Measurements from ENCODE around the gene CFAP57. TPM values are rescaled to one million over a fixed set of nuclear protein-coding genes. Genes with fewer than 3 reads are reported as not detected.

Gene CFAP57
- total and polyA plus RNA-seq, 2 of the 13 experiments (the other 11 are each of a cell fraction or from before 2014, with no cell fraction given) = 0.01 TPM; not detected in 1

DNA sequence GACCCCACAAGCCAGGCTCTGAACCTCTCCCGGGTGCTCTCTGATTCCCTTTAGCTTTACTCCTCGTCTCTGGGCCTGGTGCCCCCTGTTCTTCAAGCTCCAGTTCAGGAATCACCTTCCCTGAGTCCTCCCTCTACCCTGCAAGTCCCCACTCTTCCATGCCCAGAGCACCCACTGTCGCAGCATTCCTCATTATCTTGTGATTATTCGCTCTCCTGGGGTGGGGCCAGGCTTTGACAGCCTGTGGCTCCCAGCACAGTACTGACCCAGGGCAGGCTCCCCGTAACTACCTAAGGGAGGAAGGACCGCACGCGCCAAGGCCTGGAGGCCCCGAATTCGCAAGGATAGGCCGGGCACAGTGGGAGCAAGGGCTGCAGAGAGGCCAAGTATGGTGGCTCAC, 114.0 kb downstream of the CFAP57 start (continued):
- TF ChIP-seq, protein P1, sequence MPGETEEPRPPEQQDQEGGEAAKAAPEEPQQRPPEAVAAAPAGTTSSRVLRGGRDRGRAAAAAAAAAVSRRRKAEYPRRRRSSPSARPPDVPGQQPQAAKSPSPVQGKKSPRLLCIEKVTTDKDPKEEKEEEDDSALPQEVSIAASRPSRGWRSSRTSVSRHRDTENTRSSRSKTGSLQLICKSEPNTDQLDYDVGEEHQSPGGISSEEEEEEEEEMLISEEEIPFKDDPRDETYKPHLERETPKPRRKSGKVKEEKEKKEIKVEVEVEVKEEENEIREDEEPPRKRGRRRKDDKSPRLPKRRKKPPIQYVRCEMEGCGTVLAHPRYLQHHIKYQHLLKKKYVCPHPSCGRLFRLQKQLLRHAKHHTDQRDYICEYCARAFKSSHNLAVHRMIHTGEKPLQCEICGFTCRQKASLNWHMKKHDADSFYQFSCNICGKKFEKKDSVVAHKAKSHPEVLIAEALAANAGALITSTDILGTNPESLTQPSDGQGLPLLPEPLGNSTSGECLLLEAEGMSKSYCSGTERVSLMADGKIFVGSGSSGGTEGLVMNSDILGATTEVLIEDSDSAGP (CRISPR knock-in tag; IDR thresholded peaks at IDR 0.05; ENCODE audit: borderline replicate concordance) = 0 out of 2 replicates have a peak, but pooled peaks have one; percentile 35
- TF ChIP-seq, protein P2, sequence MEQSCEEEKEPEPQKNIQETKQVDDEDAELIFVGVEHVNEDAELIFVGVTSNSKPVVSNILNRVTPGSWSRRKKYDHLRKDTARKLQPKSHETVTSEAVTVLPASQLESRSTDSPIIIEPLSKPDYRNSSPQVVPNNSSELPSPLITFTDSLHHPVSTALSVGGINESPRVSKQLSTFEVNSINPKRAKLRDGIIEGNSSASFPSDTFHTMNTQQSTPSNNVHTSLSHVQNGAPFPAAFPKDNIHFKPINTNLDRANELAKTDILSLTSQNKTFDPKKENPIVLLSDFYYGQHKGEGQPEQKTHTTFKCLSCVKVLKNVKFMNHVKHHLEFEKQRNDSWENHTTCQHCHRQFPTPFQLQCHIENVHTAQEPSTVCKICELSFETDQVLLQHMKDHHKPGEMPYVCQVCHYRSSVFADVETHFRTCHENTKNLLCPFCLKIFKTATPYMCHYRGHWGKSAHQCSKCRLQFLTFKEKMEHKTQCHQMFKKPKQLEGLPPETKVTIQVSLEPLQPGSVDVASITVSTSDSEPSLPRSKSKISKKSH (CRISPR knock-in tag; IDR thresholded peaks at IDR 0.05; ENCODE audit: borderline replicate concordance) = peak; percentile 46; the same call in 1 of the 2 replicates
- TF ChIP-seq ZNF772 (CRISPR knock-in tag; IDR thresholded peaks at IDR 0.05) (0 out of 2 replicates have a peak, but pooled peaks have one; percentile 1), ZSCAN25 (CRISPR knock-in tag; IDR thresholded peaks at IDR 0.05) (0 out of 2 replicates have a peak, but pooled peaks have one; percentile 1), CC2D1A (CRISPR knock-in tag; IDR thresholded peaks at IDR 0.05) (0 out of 2 replicates have a peak, but pooled peaks have one; percentile 74), SMAD1 (CRISPR knock-in tag; IDR thresholded peaks at IDR 0.05; ENCODE audit: borderline replicate concordance, low read depth) (no peak), ZNF33B (CRISPR knock-in tag; IDR thresholded peaks at IDR 0.05) (0 out of 2 replicates have a peak, but pooled peaks have one; percentile 10), ZNF354B (CRISPR knock-in tag; IDR thresholded peaks at IDR 0.05) (no peak)

DNA sequence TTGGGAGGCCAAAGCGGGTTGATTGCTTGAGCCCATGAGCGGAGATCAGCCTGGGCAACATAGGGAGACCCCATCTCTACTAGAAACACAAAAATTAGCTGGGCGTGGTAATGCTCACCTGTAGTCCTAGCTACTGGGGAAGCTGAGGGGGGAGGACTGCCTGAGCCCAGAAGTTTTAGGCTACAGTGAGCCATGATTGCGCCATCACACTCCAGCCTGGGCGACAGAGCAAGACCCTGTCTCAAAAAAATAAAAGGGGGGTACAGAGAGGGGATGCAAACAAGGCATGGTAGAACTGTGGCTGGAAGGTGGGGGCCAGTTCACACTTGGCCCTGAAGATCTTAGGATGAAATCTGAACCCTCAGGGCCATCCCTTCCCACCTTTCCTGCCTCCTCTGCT, 114.4 kb downstream of the CFAP57 start:
- ChIA-PET CTCF (ENCODE audit: low intra/inter-chr PET ratio, low total read pairs) (no interaction called here), POLR2A (interaction anchor here (2.6 kb wide), 1 partner anchor 10 kb away, joined by 35 read pairs; no protein-coding TSS in a partner anchor)
- Histone ChIP-seq H4K20me1 (ENCODE audit: insufficient read depth, low read length) (no peaks in the 10 kb centered on the region), H3K27ac (ENCODE audit: extremely low read length, insufficient read depth, low read length) (no peak overlapping the region), H3K36me3 (replicated peaks in 1 of 2; ENCODE audit: control insufficient read depth in 1 of 2, insufficient read depth in 2 of 2, low read length in 2 of 2) (no peaks in the 10 kb centered on the region), H3K4me2 (ENCODE audit: low read depth, low read length) (no peak overlapping the region), H3K4me3 (replicated peaks in 1 of 3; ENCODE audit: insufficient read depth in 1 of 3, low read depth in 2 of 3, low read length in 3 of 3) (no peak overlapping the region), H3K9me3 (ENCODE audit: low read length) (no peaks in the 10 kb centered on the region), H2AFZ (ENCODE audit: low read length) (no peak overlapping the region), H3K4me1 (ENCODE audit: insufficient read depth, low read length) (peaks cover 69% of the 10 kb centered on the region), H3K79me2 (ENCODE audit: insufficient read depth, low read length) (no peaks in the 10 kb centered on the region), H3K9ac (ENCODE audit: insufficient read depth, low read depth, low read length) (no peak overlapping the region), H3K27me3 (ENCODE audit: control insufficient read depth in 1 of 2, insufficient read depth in 2 of 2, low read length in 2 of 2) (peaks cover 1 to 11% of the 10 kb centered on the region in 2 experiments; a peak in 2 of 5 replicates)
- WGBS (ENCODE audit: low lambda C conversion rate) = 79% methylated on average over 5 of the region's 5 CpGs
- BruUV-seq (replicated peaks) = no TSS peak
- intact Hi-C loops (cut with micrococcal nuclease; ENCODE audit: unreplicated experiment) (no loop called here), in situ Hi-C loops (cut with HindIII; ENCODE audit: extremely low pct_ligation_motif_present, low pct_unique_long_range_greater_than_20kb) (no loop called here)
- no peak for FAIRE-seq
- DNase-seq (ENCODE audit: low spot score) = no peak
- TF ChIP-seq RAD51 (IDR thresholded peaks at IDR 0.05; ENCODE audit: borderline replicate concordance) = no peak
- TF ChIP-seq ZNF121 (CRISPR knock-in tag; IDR thresholded peaks at IDR 0.05) = peak; percentile 67; the same call in 1 of the 2 replicates
- TF ChIP-seq ZNF766 (CRISPR knock-in tag; IDR thresholded peaks at IDR 0.05; ENCODE audit: borderline replicate concordance) = no peak
- no peak for TF ChIP-seq ZNF570 (CRISPR knock-in tag; IDR thresholded peaks at IDR 0.05; ENCODE audit: borderline replicate concordance)
- TF ChIP-seq CEBPG (CRISPR knock-in tag; IDR thresholded peaks at IDR 0.05) = 0 out of 2 replicates have a peak, but pooled peaks have one; percentile 20
- TF ChIP-seq CEBPB (IDR thresholded peaks at IDR 0.05; ENCODE audit: borderline replicate concordance, low read depth, low read length) = peak; percentile 58
- ATAC-seq = no peak
